ENCODE measurements around the gene FOXC2.

DNA sequence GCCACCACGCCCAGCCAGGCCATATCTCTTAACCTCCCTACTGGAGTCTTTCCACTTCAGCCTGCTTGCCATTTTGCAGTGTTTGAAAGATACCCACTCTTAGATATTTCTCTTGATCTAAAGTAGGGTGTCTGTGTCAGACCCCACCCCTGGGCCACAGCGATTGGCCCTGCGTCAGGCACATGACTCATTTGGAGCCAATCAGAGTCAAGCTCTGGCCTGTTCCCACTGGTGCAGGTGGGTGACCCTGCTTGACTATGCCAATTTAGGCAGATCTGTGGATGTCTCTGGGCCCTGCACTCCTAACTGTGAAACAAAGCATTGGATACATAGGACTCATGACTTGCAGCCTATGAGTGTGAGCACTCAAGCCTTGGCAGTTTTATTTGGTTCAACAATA, 39.3 kb downstream of the FOXC2 start:
- TF ChIP-seq POLR2AphosphoS5 (IDR thresholded peaks at IDR 0.05) = no peak
- TF ChIP-seq CTCF (IDR thresholded peaks at IDR 0.05) = no peak
- TF ChIP-seq POLR2A (IDR thresholded peaks at IDR 0.05) = no peak
- no peak for TF ChIP-seq EP300 (IDR thresholded peaks at IDR 0.05)

All from sigmoid colon (tissue), 4 donors.